Ovary (tissue), 3 donors: Measurements from ENCODE around the gene PSMG4.

ENCODE experiments used
- CTCF ChIP-seq, 3 donors: fragments of 450-650 bp in 2 of 3; fragments of 200-600 bp in 1 of 3; IDR thresholded peaks; one replicate each; pipeline versions ENCODE4 v1.5.1 to v1.8.0; 2016 to 2022; ENCODE audit warnings: antibody characterized with exemption in 3 of 3, mild to moderate bottlenecking in 1 of 3
- POLR2A ChIP-seq: fragments of 450-650 bp; IDR thresholded peaks from one replicate; pipeline ENCODE4 v1.6.1; 2017; ENCODE audit warnings: antibody characterized with exemption, mild to moderate bottlenecking, moderate library complexity
- donor health status: DM: no; HTN: no; CAD: no.

- TF ChIP-seq CTCF (IDR thresholded peaks at IDR 0.05): no peak
- no peak for TF ChIP-seq POLR2A
Observed at GRCh38 chr6:3301506-3301905, 42.8 kb downstream of the PSMG4 start.
